H4 (cell line): ENCODE results near the gene DNM2. TPM values are rescaled to one million over a fixed set of nuclear protein-coding genes. Genes with fewer than 3 reads are reported as not detected.
A peak's percentile ranks its signal among the peaks of the same experiment; 100 is the strongest.

Source experiments
- DNase-seq: peaks from one replicate; pipeline ENCODE4 v3.0.0-alpha.2; 2015; ENCODE audit warnings: low spot score
- total RNA-seq: library from RNA; depleted of rRNA; stranded (reverse); fragments of >200 nt; shearing (Covaris generic); gene quantifications from 2 replicates; pipeline ENCODE4 v1.2.3, GENCODE V29; 2014

The DNM2 gene
- total RNA-seq, 1 experiment from 2014 or later, result 31.0 TPM

GRCh38 chr19:10776900-10777650 is 59.2 kb downstream of the DNM2 start:
- DNase-seq, result no peak

GRCh38 chr19:10780368-10780767 is 62.5 kb downstream of the DNM2 start:
- DNase-seq, result no peak

DNA sequence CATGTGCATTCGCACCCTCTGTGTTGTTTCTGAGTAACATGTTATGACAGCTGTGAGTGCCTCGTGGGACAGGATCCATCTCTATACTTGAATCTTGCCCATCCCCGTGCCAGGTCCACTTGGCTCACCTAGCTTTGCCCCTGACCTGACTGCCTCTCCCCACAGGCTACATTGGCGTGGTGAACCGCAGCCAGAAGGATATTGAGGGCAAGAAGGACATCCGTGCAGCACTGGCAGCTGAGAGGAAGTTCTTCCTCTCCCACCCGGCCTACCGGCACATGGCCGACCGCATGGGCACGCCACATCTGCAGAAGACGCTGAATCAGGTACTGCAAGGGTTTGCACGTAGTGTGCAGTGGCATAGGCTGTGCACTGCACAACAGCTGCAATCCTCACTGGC is 64.9 kb downstream of the DNM2 start:
- DNase-seq, result no peak

- DNase-seq, result no peak
Measured at GRCh38 chr19:10784257-10784656, 66.4 kb downstream of the DNM2 start.

DNA sequence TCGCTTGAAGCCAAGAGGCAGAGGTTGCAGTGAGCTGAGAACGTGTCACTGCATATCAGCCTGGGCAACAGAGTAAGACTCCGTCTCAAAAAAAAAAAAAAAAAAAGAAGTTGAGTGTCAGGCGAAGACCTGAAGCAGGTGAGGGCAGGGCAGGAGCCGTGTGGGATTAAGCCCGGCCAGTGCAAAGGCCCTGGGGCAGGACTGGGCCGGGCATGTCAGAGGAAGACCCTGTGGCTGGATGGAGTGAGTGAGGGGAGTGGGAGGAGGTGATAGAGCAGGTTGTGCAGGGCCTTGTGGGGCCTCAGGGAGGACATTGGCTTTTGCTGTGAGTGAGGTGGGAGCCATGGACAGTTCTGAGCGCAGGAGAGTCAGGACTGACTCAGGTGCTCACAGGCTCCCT is 70.3 kb downstream of the DNM2 start:
- DNase-seq, result no peak

GRCh38 chr19:10789866-10790265 is 72.0 kb downstream of the DNM2 start:
- DNase-seq, result no peak

DNA sequence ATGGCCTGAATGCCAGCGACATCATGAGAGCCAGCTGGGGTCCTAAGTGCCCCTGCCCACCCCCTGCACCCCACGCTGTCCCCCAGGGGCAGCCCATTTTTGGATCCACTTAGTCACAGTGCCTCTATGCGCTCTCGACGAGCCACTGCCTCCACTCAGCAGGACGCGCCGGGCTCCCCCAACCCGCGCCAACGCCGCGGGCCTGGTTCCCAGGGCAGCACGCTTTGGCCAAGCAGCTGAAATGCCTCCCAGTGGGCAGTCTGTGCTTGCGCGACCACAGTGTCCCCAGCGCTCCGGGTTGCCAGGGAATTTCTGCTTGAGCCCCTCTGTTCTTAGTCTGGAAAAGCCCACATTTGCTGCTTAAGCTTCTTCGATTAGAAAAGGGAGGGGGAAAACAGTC is 78.8 kb downstream of the DNM2 start:
- no peak for DNase-seq

DNA sequence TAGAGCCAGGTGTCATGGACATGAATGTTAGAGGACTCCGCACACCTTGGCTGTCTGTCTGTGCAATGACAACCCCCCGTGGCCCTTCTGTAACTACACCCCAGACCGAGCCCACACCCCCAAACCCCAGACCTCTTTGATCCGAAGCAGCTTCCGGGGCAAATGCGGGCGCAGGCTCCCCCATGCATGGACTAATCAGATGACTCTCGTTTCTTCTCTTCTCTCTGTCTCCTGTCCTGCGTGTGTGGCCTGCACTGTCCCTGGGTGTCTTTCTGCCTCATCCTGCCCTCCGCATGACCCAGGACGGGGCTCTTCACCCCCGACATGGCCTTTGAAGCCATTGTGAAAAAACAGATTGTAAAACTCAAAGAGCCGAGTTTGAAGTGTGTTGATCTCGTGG is 79.2 kb downstream of the DNM2 start:
- no peak for DNase-seq

GRCh38 chr19:10797541-10798256 is 79.8 kb downstream of the DNM2 start:
- DNase-seq, result no peak

GRCh38 chr19:10800488-10800887 is 82.6 kb downstream of the DNM2 start:
- no peak for DNase-seq

GRCh38 chr19:10802479-10802878 is 84.6 kb downstream of the DNM2 start:
- DNase-seq, result no peak

GRCh38 chr19:10803252-10803651 is 85.4 kb downstream of the DNM2 start:
- no peak for DNase-seq

DNA sequence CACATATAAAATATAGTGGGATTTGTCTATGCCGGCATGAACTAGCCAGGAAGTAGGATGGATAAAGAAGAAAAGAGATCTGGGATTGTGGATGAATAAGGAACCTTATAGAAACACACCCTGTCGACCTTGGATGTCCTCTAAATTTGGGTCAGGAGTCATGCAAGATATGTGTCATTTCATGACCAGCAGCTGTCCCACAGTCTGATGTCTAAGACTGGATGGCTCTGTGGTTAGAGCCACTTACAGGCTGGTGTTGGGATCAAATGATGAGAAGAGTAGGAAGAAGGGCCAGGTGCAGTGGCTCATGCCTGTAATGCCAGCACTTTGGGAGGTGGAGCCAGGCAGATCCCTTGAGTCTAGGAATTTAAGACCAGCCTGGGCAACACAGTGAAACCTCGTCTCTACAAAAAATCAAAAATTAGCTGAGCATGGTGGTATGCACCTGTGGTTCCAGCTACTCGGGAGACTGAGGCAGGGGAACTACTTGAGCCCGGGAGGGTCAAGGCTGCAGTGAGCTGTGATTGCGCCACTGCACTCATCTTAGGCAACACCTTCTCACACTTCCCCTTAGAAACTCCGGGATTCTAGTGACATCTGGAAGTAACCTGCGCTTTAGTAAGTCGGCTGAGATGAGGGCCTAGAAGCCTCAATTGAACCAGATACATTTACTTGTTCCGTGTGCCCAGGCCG is 87.3 kb downstream of the DNM2 start:
- no peak for DNase-seq

DNA sequence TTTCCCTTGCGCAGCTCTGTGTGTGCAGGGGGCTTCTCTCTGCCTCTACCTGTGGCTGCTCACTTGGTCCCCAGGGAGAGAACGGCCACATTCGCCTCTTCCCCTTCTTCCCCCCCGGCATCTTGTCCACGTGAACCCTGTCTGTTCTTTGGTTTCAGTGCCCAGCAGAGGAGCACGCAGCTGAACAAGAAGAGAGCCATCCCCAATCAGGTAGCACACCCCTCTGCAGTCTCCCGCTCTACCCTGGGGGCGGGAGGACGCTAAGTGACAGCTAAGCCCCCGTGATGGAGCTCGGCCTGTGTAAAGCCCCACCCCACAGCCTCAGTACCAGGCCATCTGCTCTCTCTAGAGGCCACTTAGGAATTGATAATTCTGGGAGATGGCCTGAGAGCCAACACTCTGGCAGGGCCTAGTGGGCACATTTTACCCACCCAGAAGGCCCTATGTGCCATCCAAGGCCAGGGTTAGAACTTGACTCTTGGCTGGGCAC is 87.9 kb downstream of the DNM2 start:
- DNase-seq, result no peak

DNA sequence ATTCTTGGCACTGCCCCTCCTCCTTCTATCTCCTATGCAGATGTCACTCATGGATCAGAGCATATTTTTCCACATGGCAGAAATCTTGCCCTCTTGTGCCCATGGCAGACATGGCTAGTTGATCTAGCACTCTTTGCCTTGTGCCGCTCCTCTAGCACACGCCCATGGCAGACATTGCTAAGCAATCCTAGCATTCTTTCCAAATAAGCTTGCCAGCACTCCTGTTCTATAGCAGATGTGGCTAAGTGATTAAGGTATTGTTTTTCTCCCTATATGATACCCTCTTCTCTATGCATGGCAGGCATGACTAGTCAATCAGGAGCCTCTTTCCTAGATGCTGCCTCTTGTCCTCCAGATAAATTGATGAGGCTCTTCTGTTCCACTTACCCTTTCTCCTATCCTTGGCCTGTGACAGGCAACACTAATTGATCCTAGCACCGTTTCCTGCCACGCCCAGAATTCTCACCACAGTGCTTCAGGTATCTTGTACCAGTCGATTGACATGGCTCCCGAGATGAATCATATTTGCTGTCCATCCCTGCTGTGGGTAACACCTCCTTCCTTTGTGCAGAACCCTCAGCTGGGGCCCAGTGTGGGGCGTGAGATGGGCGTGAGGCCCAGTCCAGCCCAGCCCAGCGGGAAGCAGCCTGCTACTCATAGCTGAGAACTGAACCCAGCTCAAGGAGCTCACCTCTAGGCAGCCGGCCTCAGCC is 91.2 kb downstream of the DNM2 start:
- DNase-seq, result no peak

DNA sequence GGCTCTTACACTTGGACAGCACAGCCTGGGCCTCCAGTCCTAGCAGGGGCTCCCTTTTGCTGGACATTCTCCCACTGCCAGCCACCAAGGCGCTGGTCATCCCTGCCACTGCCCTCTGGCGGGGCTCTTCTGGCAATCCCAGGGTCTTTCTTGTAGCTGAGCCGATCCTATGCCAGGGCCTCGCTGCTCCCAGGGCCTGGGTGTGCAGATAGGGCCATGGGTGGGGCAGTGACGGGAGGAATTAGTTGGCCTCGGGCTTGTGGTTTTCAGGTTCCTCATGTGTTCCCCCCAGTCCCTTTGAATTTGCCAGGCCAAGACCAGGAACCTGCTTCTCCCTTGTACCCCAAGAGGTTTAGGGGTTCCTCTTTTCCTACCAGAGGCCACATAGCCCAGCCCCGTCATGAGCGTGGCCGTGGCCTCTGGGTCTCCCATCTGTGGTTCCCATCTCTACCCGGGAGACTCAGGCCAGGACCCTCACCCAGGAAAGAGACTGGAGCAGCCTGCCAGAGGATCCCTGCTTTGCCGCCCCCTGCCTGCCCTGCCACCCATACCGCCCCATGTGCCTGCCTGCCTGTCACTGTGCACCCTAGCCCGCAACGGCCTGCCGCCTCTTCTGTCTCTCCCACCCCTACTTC is 91.9 kb downstream of the DNM2 start:
- no peak for DNase-seq

DNA sequence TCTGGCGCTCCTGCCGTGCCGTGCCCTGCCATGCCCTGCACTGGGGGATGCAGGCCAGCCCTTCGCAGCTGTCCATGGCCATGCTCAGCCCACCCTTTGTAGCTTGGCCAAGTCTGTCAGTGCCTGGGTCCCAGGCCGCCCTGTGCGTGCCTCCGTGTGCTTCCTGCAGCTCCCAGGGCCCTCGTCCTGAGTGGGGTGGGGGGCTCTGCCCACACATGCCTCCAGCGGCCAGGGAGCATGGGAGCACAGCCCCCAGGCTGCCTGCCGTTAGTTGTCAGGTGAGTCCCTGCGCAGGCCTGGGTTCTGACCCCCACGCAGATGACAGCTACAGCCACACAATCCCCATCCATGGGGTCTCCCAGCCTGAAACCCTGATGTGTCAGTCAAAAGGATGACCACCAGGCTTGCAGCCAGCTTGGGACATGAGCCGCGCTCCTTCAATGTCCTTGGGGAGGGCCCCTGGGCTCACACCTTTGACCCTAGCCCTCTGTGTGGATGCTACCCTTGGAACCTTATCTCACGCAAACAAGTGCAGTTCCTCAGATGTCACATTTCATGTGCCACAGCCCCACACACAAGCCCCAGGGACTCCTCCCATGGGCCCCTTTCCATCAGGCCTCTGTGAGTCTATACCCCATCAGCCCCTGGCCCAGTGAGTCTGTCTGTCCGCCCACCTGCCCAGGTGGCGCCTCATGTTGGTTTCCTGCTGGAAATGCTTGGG is 93.7 kb downstream of the DNM2 start:
- no peak for DNase-seq

- DNase-seq, result no peak
Measured at GRCh38 chr19:10812196-10812595, 94.3 kb downstream of the DNM2 start.

DNA sequence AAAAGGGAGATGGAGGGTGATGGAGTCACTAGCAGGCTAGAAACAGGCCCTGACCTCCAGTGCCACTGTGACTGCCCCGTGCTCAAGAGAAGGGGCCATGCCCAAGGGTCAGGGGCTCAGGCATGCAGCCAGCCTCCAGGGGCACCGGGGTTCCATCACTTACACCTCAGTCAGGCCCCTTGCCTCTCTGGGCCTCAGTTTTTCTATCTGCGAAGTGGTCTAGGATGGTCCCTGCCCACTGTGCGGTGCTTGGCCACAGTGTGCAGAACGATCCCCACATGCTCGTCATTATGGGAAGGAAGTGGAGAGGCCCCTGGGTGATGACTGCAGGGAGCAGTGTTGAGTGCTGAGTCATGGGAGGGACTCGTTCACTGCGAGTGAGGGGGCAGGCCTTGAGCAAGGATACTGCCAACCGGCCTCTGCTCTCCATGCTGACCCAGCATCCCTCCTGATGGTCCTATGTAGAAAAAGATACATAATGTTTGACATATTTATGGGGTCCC is 95.1 kb downstream of the DNM2 start:
- DNase-seq, result peak; percentile 88

DNA sequence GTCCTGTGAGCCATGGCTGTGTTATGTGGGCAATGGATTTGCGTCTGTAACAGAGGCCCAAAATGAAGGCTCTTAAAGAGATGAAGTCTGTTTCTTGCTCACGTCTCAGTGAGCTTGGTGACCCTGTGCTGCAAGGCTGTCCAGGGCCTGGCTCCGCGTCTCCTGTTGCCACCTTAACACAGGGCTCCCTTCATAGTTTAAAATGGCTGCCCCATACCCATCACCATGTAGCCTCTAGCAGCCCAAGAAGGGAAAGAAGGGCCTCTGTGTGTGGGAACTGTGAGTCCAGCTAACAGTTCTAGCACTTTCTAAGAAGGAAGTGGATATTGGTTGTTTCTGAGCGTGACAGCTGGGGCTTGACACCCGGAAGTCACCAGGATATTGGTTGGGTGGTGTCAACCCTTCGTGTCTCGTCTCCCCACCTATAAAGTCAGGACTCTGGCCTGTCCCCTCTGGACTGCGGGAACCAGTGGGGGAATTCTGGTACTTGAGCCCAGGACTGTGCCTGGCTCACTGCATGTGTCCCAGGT is 97.2 kb downstream of the DNM2 start:
- DNase-seq, result no peak
